ENCODE measurements around the gene RAB40C.

The RAB40C gene

DNA sequence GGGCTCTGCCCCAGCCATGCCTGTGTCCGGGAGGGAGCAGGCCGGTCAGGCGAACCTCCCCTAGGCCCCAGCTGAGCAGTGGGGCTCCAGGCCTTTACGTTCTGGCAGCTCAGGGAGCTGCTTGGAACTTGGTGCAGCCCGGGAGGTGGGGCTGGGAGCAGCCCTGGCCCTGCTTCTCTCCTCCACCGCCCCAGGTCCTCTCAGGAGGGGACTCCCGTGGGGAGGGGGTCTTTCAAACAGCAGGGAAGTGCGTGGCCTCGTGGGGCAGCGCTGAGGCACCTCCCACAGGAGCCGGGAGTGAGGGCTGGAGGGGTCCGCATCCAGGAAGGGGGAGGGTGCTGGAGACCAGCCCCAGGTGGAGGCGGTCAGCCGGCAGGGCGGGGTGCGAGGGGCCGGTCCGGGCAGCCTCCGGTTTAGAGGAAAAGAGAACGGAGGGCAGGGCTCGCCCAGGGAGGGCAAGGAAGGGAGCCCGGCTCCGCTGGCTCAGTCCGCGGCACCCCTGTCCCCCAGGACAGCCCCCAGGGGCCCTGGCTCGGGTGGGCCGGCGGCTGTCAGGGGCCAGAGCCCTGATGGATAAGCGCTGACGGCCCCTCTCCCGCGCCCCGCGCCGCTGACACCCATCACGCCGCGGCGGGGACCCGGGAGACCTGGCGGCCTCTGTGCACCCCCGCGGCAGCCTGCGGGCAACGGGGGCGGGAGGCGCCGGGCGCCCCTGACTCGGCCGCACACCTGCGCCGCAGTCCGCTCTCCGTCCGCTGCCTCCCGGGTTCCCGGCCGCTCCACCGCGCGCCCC is 30.3 kb upstream of the RAB40C start:
- no peak for DNase-seq

DNA sequence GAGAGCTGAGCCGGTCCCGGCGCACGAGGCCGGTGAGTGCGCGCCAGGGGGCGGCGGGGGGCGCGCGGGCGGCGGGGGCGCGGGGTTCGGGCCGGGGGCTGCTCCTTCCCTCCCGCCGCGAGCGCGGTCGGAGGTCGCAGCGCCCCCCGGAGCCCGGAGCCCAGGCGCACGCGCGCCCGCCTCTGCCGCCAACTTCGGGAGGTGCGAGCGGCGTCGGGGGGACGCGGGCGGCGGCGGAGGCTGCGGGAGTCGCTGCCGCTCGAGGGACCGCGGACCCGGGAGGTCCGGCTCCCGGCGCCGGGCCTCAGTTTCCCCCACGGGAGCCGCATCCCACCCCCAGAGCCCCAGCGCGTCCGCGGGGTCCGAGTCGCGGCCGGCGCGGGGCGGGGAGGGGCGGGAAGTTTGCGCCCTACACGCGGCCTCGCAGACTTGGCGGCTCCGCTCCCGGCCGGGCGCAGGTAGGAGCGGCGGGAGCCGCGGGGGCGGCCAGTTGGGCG is 29.6 kb upstream of the RAB40C start, which contains the start of gene PRR35:
PRR35 (plus strand) TSS at position 191 of the 497 bp plus-strand sequence. CDS start 2,901 bp downstream, outside the sequence.
- no peak for DNase-seq

DNA sequence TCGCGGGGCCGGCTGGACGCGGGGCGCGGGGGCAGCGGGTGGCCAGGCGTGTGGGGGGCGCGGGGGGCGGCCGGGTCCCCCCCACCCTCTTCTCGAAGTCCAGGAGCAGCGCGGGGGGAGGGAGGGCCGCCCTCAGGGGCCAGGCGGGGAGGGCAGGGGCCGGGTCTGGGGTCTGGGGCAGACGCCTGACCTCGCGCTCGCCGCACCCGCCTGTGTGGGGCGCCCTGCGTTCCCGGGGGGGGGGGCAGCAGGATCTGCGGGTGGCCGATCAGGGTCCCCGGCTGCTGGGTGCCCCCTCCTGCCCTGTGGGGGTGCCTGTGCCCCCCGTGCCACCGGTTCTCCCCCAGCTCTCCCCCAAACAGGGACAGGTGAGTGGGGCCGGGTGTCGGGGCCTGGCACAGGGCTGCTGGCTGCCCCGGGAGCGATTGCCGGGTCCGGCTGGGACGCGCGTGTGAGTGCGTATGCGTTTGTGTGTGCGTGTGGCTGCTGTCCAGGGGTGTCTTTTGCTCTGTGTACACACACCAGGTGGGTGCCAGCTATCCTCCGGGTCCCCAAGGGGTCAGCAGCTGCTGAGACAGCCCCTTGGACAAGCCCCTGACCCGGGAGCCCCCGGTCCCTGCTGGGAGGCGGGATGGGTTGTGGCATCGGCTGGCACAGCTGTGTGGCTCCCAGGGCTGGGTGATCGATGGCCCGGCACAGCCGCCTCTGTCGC is 29.0 kb upstream of the RAB40C start:
- DNase-seq: no peak

DNA sequence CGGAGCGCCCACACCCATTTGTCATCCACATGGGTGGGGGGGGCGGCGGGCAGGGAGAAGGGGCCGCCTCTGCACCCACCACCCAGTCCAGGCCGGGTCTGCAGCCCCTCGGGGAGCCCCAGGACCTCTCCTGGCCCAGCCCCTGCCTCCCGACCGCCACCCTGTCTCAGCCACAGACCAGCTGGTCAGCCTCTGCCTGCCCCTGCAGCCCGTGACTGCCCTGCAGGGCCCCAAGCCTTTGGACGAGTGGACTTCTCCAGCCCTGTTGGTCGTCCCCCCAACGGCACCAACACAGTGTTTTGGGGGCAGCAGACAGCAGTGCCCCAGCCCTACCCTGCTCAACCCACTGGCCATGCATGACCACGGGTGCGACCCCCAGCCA is 28.5 kb upstream of the RAB40C start:
- no peak for DNase-seq

GRCh38 chr16:561957-562938 is 27.6 kb upstream of the RAB40C start:
- no peak for DNase-seq

DNA sequence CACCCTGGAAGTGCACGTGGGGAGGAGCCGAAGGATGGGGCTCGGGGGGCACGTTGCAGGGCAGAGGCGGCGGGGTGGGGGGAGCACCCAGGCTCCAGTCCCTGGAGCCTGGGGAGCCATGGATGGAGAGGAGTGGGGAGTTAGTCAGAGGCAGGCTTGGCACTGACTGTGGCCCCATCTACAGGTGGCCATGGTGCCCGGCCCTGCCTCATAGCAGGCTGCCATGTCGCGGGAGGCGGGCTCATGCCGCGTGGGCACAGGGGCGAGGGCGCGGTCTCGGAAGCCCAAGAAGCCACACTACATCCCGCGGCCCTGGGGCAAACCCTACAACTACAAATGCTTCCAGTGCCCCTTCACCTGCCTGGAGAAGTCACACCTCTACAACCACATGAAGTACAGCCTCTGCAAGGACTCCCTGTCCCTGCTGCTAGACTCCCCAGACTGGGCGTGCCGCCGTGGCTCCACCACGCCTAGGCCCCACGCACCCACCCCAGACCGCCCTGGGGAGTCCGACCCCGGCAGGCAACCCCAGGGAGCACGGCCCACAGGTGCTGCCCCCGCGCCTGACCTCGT is 26.7 kb upstream of the RAB40C start:
- DNase-seq: no peak

GRCh38 chr16:564690-565418 is 25.0 kb upstream of the RAB40C start:
- no peak for DNase-seq

DNA sequence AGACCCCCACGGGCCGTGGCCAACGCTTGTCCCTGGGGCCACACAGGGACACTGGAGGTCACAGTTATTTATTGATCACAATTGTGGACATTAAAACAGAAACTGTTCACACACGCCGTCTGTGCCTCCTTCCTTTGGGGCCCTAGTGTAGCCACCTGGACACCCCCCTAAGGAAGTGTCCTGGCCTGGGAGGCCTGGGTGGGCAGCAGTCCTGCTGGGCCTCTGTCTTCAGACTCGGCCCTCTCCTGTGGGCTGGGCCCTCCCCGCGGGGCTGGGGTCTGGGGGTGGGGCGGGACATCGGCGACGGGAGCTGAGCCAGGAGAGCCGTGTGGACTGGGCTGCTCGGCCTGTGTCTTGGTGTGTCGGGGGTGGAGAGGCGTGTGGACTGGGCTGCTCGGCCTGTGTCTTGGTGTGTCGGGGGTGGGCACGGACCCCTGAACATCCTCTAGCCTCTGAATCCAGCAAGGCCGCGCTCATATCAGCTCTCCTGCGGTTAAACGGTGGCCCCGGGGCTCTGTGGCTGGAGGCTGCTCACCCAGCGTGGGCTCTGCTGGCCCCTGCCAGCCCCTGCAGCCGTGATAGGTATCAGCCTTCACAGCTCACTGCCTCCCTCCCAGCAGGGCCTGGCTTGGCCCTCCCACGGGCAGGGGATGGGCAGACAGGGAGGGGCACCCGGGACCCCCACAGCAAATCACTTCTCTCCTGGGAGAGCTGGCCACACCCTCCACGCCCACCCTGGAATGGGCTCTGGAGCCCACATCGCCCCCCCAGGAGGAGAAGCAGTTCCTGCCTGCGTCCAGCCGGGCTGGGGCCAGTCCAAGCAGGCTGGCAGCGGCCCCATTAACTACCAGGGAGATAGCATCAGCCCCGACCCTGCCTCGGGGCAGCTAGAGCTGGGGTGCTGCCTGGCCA is 24.2 kb upstream of the RAB40C start:
- DNase-seq: no peak

DNA sequence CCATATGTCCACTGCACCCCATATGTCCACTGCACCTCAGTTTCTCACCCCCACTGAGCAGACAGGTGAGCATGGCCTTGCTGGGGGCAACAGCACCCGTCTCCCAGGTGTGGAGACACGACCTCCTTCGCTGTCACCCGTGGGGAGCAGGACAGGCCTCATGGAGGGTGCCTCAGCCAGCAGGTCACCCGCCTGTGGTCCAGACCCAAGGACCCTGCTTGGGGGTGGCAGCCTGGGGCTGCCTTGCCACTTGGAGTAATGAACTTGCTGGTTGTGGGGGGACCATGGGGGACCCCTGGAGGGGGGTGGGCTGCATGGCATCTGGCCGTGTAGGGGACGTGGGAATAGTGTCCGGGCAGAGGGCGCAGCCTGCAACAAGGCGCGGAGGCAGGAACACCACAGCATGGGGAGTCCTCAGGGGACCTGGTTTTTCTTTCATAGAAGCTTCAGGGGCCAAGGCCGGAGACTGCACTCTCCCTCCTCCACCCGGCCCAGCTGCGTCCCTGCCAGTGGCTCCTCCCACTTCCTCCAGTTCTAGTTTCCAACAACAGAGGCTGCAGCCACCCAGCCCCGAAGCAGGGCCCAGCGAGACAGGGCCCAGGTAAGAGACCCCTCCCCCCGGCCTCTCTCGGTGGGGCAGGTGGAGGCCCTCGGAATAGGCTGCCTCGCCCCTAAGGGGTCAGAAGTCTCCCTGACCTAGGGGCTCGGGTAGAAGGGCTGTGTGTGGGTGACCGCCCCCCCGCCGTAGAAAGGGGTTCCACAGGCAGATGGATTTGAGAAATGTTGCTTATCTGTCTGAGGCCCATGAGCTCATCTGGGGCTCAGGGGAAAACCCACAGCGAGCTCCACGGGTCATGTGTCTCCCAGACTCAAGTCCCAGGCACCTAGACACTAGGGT is 23.1 kb upstream of the RAB40C start, which contains the start of gene NHLRC4:
NHLRC4 (plus strand) TSS at position 531 of the 898 bp plus-strand sequence. CDS start 1,043 bp downstream, outside the sequence.
- DNase-seq: peak; percentile 59

DNA sequence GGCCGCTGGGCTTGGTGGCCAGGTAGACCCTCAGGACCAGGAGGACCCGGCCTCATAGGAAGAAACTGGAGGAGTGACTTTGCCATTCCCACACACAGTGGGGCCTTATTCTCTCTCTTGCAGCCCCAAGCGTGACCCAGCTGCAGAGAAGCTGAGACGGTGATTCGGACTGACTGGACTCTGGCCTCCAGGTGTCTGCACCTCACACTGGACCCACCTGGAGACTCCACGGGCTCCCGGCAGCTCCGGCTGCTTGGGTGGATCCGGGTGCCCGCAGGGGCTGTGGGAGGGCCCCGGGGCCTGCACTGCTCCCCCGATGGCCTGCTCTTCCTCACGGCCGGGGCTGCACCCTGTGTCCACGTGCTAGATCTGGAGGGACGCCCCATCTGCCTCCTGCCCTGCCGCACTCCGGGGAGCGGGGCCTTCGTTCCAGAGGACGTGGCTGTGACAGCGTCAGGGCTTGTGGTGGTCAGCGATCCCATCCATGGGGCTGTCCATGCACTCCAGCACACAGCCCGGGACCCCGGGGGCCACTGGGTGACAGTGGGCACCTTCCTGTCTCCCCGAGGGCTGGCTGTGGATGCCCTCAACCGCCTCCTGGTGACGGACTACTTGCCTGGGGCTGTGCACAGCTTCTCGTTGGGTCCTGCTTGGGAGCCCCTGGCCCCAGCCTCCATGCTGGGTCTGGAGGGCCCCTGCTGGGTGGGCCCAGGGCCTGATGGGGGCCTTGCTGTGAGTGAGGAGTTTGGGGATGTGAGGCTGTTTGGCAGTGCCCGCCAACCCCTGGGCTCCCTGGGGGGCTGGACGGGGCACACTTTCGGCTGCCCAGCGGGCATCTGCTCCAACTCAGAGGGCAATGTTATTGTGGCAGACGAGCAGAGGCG is 22.3 kb upstream of the RAB40C start:
- DNase-seq: no peak

DNA sequence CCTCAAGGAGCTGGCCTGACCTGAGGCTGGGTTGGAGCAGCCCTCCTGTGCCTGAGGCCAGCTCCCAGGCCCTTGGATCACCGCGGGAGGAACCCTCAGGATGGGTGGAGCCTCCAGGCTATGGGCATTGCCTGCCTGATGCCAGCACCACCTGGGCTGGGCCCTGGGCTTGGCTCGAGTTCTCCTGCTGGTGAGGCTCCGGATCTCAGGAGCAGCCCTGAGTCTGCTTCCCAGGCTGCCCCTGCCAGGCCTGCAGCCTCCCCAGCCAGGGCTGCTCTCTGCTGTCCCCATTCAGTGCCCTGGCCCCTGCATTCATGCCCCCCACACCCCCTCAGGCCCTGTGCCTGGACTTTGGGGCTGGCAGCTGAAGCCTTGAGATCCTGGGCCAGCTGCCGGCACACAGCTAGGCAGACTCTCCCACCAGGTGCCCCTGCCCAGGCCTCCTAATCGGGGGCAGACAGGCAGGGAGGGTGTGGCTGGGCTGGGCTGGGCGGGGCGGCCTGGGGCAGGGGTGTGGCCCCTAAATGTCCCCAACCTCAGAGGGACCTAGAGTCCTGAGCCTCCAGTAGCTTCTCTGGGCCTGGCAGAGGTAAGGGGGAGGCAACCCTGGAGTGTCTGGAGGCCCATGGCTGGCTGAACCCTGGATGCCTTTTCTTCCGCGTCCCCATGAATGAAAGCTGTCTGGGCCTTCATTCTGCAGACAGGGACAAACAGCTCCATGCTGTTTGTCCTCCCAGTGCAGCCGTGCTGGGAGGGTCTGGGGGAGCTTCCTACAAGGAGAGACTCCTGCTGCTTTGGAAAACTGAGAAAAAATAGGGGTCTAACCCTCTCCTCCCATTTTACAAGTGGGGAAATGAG is 21.2 kb upstream of the RAB40C start:
- no peak for DNase-seq

DNA sequence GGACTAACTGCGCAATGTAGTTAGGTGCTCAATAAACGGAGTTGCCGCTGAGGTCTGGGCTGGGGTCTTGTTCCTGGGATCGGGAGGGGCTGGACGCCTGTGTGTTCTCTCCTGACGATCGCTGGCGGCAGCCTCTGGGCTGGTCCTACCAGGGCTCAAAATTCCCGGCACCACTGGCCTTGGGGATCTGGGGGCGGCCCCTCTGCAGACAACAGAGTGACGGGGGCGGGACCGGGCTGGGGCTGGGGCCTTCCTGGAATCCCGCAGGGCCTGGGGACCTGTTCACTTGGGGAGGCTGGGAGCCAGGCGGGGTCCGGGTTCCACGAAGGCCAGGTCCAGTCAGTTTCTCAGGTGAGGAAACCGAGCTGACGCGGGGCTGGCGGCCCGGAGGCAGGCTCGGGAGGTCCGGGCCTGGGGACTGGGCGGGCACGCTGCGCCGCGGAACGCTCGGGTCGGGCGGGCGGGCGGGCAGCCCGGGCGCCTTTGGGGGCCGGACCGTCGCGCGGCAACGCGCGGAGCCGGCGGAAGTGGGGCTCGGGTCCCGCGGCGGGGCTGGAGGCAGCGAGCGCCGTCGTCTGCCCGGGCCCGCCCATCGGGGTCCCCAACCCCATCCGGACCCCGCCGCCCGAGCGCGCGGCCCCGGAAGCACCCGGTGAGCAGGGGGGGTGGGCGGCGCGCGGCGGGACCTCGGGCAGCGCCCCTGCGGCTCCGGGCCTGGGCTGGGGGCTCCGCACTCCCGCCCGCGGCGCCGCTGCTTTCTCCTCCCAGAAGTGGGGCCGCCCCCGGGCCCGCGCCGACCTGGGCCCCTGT is 20.2 kb upstream of the RAB40C start, which contains the start of gene PIGQ:
PIGQ (plus strand) TSS at position 524 of the 810 bp plus-strand sequence. CDS start 4,107 bp downstream, outside the sequence.
- DNase-seq: peak; percentile 69

DNA sequence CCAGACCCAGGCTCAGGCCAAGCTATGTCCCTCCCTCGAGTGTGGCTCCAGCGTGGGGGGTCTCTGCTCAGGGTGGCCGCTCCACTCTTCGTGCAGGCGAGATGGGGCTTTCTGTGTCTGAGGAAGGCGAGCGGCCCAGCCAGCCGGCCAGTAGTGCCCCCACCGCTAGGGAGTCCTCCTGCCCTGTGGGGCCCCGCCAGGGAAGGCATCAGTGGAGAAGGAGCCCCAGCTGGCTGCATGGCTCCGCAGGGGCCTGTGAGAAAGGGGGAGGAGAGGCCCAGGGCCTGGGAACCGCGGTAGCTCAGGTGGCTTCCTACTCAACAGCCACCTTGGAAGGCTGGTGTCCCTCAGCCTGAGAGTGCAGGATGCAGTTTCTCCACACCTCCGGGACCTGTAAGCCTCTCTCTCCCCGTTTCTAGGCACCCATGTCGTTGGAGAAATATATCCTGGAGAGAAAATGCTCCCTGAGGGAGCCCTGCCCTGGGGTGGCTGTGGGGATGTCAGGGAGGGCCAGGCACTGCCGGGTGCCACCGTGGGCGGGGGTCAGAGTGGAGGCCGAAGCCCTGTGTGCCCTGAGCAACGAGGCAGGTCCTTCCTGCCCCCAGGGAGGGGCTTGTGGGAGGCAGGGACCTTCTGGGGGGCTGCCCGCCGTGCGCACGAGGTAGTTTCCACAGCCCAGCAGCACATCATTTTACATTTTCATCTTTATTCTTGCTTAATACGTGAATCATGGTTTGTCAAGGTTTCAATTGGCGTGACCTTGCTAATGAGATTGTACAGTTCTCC is 16.8 kb upstream of the RAB40C start:
- DNase-seq: no peak

DNA sequence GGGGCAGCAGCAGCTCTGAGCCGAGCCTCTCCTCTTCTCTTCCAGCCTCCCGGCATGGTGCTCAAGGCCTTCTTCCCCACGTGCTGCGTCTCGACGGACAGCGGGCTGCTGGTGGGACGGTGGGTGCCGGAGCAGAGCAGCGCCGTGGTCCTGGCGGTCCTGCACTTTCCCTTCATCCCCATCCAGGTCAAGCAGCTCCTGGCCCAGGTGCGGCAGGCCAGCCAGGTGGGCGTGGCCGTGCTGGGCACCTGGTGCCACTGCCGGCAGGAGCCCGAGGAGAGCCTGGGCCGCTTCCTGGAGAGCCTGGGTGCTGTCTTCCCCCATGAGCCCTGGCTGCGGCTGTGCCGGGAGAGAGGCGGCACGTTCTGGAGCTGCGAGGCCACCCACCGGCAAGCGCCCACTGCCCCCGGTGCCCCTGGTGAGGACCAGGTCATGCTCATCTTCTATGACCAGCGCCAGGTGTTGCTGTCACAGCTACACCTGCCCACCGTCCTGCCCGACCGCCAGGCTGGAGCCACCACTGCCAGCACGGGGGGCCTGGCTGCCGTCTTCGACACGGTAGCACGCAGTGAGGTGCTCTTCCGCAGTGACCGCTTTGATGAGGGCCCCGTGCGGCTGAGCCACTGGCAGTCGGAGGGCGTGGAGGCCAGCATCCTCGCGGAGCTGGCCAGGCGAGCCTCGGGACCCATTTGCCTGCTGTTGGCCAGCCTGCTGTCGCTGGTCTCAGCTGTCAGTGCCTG is 15.7 kb upstream of the RAB40C start:
- DNase-seq: no peak

Data from CD4-positive, alpha-beta T cell treated with Interleukin-17A for 1 hour (primary cell).